GM19023 (cell line): Measurements from ENCODE around the gene PPP6R3.
"Not testable (repeated sequence)": the region's sequence is repeated elsewhere in the genome, so short reads cannot be mapped to it uniquely, and the experiment has no call there.

Experiments used
- ATAC-seq: cut with Tn5 transposase; IDR thresholded peaks from one replicate; pipeline ENCODE4 v1.9.1; 2021; ENCODE audit warnings: mild to moderate bottlenecking, moderate library complexity; ENCODE audit not compliant: unreplicated experiment

Gene PPP6R3

GRCh38 chr11:68436162-68436888 lies 24.2 kb upstream of the PPP6R3 start:
- ATAC-seq, result no peak

- no peak for ATAC-seq
These were observed 23.3 kb upstream of the PPP6R3 start for GRCh38 chr11:68436985-68437926.

DNA sequence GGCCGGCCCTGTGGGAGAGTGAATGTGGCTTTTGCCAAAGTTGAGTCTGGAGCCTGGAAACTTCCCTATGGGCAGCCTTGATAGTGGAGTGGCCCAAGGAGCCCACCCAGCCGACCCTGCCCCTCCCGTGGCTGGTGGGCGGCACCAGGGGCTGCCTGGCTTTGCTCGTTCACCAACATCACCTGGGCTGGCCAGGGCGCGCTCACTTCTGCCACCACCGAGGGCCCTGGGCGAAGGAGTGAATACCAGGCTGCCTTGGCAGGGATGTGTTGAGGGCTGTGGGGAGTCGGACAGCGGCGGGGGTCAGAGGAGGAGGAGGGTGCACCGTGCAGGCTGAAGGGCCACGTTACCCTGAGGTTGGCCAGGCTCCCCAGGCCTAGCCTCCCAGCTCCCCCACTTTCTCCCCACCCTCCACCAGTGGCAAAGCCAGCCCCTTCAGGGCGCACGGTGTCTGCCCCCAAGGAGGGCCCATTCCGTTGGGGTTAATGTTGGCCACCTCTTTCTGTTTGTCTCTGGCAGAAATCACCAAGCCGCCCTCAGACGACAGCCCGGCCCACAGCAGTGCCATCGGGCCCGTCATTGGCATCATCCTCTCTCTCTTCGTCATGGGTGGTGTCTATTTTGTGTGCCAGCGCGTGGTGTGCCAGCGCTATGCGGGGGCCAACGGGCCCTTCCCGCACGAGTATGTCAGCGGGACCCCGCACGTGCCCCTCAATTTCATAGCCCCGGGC lies 22.5 kb upstream of the PPP6R3 start:
- no peak for ATAC-seq

DNA sequence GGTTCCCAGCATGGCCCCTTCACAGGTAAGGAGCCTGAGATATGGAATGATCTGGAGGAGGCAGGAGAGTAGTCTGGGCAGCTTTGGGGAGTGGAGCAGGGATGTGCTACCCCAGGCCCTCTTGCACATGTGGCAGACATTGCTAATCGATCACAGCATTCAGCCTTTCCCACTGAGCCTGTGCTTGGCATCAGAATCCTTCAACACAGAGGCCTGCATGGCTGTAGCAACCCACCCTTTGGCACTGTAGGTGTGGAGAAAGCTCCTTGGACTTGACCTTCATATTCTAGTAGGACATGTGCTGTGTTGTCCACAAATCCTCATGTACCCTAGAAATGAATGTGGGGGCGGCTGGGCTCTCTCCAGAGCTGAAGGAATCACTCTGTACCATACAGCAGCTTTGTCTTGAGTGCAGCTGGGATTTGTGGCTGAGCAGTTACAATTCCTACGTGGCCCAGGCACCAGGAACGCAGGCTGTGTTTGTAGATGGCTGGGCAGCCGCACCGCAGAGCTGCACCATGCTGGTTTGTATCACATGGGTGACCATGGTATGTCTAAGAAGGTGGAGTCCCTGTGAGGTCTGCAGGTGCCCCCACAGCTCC lies 21.8 kb upstream of the PPP6R3 start:
- no peak for ATAC-seq

GRCh38 chr11:68439355-68440065 lies 21.0 kb upstream of the PPP6R3 start:
- ATAC-seq, result no peak

GRCh38 chr11:68440224-68440623 lies 20.3 kb upstream of the PPP6R3 start:
- no peak for ATAC-seq

- no peak for ATAC-seq
These were observed 18.9 kb upstream of the PPP6R3 start for GRCh38 chr11:68441466-68442230.

DNA sequence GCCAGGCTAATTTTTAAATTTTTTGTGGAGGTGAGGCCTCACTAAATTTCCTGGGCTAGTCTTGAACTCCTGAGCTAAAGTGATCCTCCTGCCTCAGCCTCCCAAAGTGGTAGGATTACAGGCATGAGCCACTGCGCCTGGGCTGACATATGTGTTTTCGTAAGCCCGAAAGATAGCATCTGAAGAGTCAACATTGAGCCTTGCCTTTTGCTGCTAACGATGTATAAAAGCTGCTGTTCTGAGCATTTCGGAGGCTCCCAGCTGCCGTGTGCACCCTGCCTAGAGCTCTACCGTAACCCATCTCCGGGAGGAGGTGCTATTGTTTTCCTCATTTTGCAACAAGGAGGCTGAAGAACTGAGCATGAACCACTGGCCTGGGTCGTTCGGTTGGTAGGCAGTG lies 18.1 kb upstream of the PPP6R3 start:
- ATAC-seq, result no peak

- no peak for ATAC-seq
These were observed 16.0 kb upstream of the PPP6R3 start for GRCh38 chr11:68444566-68444965.

DNA sequence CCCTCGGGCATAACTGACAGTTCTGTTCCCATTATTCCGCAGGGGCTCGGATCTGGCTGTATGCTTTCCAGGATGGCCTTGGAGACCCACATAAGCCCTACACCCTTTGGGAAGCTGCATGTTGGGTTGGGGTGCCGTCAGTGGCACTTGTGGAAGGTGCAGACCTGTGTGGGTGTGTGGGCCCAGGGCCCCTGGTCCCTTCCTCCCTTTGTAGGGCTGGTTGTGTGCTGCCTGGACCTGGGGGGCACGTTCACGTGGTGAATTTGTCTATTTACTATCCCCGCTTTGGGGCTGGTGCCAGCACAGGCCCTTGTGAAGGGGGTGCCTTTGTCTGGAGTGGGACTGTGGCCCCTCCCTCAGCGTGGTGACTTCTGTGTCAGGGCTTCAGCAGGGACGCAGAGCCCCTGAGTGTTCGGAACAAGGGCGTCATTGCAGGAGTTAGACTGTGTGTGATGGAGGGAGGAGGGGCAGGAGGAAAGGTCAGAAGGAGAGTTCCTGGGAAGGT lies 15.0 kb upstream of the PPP6R3 start:
- no peak for ATAC-seq

GRCh38 chr11:68446046-68446725 lies 14.4 kb upstream of the PPP6R3 start:
- ATAC-seq, result no peak

DNA sequence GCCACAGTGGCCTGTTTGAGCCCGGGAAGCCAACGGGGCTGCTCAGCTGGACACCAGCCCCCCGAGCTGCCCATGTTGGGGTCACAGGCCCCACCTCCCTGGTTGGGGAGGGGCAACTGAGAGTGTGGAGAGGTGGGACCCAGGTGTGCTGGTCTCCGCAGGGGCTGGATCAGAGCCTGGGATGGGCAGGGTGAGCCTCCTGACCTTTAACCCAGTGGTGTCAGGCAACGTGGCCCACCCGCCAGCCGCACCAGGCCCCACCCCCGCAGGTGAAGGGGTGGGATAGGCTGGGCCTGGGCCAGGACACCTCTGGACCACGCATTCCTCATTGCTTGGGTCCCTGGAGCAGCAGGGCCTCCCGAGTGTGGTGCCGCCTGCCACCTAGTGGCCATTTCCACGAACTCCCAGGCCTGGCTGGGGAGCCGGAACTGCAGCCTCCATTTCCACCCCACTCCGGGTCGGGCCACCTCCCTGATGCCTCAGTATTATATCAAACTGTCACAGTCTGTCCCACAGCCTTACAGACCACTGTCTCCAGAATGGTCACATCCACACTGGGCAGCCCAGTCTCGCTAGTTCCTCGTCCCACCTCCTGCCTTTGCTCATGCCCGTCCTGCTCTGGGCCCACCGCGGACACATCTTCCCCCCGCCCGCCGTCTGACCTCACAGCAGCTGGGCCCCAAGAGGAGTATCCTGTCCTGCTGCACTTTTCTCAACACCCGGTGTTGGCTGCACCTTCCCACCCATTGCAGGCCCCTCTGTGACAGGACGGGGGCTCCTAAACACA lies 13.3 kb upstream of the PPP6R3 start:
- ATAC-seq, result no peak

DNA sequence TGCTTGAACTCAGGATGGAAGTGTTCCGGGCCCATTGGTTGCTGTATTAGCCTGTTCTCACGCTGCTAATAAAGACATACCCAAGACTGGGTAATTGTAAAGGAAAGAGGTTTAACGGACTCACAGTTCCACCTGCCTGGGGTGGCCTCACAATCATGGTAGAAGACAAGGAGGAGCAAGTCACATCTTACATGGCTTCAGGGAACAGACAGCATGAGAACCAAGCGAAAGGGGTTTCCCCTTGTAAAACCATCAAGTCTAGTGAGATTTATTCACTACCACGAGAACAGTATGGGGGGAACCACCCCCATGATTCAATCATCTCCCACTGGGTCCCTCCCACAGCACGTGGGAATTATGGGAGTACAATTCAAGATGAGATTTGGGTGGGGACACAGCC lies 12.6 kb upstream of the PPP6R3 start:
- not testable (repeated sequence) for ATAC-seq

DNA sequence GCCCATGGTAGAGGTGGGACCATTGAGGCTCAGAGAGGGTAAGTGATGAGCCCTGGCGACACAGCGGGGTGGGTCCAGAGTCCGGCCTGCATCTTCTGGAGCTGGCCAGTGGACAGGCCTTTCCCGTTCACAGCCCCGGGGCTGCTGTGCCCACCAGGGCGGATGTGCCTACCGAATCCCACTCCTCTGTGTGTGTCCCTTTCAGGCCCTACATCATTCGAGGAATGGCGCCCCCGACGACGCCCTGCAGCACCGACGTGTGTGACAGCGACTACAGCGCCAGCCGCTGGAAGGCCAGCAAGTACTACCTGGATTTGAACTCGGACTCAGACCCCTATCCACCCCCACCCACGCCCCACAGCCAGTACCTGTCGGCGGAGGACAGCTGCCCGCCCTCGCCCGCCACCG lies 11.9 kb upstream of the PPP6R3 start:
- no peak for ATAC-seq

DNA sequence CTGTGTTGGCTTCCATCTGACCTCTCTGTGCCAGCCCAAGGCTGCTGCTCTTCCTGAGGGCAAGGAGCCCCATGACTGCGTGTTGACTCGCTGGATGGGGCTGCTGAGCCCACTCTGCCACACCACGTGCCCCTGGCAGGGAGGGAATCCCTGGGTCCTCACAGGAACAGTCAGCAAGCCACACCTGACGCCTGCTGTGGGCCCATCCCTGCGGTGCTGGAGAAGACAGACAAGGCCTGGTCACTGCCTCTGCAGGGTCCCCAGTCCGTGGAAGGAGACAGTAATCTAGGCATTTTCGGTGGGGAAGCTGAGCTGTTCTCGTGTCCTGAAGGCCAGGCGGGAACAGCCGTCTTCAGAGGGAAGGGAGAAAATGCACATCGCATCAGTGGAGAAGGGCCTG lies 10.6 kb upstream of the PPP6R3 start:
- ATAC-seq, result no peak

DNA sequence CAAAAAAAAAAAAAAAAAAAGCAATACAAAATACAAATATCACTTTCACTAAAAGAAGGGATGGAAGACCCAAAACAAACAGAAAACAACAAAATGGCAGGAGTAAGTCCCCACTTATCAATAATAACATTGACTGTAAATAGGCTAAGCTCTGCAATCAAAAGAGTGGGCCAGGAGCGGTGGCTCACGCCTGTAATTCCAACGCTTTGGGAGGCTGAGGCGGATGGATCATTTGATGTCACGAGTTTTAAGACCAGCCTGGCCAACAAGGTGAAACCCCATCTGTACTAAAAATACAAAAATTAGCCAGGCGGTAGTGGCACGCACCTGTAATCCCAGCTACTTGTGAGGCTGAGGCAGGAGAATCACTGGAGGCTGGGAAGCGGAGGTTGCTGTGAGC lies 9.8 kb upstream of the PPP6R3 start:
- no peak for ATAC-seq

GRCh38 chr11:68454767-68455166 lies 5.8 kb upstream of the PPP6R3 start:
- ATAC-seq, result no peak

DNA sequence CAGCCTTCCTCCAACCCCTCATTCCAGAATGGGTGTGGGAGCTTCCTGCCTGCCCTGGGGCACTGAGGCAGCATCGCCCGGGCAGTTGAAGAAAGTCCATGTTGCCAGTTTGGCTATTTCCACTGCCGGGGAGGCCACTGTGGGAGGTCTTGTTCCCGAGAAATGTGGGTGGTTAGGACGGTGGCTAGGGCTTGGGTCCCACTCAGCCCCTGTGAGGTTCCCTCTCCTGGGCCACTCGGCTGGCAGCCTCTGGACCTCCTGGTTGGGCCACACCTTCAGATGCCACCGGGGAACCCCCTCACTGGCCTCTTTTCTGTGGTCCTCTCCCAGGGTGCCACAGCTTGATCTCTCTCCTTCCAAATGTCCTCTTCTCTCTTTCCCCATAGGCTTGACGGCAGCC lies 5.1 kb upstream of the PPP6R3 start:
- ATAC-seq, result no peak
